GM10847 (cell line): ENCODE measurements around the gene DEPDC4.

Source experiments
- POLR2A ChIP-seq: IDR thresholded peaks from 2 replicates; pipeline ENCODE4 v1.6.1; 2011; ENCODE audit not compliant: insufficient read length; ENCODE audit errors: extremely low read depth

The DEPDC4 gene

DNA sequence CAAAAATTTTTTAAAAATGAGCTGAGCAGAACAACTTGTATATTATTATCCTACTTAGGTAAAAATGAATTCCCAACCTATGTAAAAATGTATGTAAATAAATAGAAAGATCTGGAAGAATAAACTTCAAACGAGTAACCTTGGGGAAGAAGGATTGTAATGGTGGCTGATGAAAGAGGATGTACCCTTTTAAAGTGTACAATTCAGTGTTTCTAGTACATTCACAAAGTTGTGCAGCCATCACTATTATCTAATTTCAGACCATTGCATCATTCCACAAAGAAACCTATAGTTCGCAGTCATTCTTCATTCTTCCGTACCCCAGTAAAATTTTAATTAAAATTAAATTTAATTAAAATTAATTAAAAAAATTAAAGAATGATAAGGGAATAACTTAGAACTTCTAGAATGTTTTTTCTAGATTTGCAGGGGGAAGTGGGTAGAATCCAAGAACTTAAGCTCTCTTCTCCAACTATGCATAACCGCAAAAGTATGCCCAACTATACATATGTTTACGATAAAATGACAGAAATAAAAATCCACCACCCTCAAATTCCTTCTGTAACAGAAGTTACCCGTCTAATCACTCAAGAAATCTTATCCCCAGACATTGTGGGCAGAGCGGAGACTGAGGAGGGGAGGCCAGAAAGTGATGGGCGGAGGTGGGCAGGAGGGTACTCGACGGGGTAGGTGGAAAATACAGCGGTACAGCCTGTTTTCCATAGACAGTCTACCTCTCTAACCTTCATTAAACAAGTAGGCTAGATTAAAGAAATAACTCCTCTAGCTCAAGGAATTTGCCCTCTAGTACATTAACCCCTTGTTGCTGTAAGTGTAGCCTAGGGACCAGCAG is 921 bp downstream of the DEPDC4 start:
- TF ChIP-seq POLR2A: no peak

DNA sequence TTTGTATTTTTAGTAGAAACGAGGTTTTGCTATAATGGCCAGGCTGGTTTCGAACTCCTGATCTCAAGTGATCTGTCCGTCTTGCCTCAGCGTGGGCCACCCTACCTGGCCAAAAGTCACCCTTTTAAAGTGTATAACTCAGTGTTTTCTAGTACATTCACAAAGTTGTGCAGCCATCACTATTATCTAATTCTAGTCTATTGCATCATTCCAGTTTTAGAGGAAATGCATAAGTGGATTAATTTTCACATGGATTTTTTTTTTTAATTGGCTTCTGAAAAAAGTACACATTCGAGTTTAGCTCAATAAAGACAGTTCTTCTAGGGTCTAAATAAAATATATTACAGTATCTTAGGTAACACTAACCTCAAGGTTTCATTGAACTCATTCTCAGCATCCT is 3.7 kb downstream of the DEPDC4 start:
- TF ChIP-seq POLR2A: no peak

DNA sequence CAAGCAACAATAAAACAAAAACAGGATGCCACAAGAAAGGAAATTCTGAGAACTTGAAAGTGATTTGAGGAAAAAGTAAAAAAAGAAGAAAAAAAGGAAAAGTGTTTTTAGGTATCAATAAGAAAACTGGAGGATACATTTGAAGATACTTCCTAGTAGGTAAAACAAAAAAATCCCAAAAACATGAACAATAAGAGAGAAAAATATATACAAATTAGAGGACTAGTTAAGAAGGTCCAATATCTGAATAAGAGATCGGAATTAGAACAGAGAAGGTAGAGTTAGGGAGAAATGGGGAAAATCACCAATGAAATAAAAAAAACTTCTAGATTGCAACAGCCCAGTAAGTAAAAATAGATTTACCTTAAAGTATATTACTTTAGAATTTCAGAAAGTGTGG is 8.8 kb downstream of the DEPDC4 start:
- no peak for TF ChIP-seq POLR2A

DNA sequence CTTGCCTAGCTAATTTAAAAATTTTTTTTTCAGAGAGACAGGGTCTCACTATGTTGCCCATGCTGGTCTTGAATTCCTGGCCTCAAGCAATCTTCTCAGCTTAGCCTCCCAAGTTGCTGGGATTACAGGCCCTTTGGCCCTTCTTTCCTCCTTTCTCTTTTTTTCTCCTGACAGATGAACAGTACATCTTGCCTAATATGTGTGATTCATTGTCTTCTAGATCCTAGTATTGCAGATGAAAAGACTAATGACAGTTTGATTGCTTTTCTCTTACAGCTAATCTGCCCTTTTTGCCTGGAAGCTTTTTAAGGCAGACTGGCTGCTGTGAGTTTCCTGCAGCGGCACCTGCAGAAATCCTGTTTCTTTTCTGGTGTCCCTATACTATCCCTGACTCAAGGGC is 12.0 kb downstream of the DEPDC4 start:
- TF ChIP-seq POLR2A: no peak

DNA sequence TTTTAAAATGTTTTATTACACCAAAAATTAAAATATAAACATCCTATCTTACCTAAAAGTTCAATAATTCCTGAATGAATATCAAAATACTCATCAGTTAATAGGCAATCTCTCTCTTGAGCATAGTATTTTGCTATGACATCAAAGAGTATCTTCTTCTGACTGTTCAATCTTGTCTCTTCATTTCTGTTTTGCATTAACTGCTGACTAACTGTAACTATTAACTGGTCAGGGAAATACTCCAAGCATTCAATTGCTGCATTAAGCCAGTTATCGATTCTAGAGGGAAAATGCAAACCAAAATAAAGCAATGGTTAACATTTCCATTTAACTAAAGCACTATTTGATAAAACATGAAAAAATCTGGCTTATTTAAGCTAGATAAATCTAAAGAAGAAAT is 13.4 kb downstream of the DEPDC4 start:
- TF ChIP-seq POLR2A: no peak

DNA sequence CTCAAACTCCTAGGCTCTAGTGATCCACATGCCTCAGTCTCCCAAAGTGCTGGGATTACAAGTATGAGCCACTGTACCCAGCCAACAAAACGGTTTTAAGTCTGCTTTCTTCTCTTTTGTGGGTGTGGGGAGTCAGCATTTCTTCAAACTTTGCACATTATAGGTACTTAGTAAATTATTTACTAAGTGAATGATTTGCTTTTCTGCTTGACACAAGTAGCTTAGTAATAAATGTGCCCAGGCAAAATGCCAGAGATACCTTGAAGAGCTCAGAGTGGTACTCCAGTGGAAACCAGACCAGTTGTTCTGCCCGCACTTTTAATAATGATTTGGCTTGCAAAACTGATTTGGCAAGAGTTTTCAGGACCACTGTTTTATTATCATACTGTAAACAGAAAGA is 15.0 kb downstream of the DEPDC4 start:
- no peak for TF ChIP-seq POLR2A

DNA sequence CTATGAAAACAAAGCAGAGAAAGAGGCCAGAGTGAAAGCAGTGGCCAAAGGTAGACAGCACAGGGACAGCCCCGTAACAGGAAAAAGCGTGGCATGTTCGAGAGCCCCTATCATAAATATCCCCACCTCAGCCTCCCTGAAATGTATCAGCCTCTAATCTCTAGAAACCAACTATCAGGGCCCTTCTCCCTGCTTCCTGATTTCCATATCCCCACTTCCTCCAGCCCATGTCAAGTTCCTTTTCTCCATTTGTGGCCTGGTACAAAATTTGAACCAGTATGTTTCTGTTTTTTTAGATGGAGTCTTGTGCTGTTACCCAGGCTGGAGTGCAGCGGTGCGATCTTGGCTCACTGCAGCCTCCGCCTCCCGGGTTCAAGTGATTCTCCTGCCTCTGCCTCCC is 16.9 kb downstream of the DEPDC4 start:
- no peak for TF ChIP-seq POLR2A

DNA sequence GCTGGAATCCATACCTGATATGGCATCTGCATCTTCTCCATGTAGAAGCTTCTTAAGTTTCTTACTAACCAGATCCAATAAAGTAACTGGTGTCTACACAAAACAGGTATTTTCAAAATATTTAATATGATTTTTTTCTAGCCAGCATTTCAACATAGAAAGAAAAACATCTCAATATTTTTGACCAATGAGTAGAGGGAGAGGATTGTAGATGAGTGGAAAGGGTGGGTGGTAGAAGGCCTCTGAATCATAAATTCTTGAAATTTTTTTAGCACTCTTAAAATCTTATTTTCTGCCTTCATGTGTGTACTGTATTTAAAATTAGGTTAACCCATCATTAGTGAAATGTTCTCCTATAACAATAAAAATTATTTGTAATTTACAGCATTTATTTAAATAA is 18.0 kb downstream of the DEPDC4 start:
- no peak for TF ChIP-seq POLR2A

DNA sequence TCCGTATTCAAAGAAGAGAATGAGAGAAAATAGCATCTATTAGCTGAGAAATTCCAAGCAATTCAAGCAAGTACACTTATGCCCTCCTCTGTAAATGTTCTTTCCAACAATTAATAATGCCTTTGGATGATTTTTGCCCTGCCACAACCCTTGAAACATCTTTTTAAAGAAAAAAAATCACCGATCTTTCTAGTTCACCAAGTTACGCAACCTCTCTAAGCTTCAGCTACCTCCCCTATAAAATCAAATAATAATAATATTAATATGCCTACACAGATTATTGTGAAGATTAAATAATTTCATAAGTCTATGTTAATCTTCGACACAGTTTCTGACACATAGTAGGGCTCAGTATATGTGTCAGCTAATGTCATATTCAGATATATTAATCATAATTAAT is 19.1 kb downstream of the DEPDC4 start:
- no peak for TF ChIP-seq POLR2A

DNA sequence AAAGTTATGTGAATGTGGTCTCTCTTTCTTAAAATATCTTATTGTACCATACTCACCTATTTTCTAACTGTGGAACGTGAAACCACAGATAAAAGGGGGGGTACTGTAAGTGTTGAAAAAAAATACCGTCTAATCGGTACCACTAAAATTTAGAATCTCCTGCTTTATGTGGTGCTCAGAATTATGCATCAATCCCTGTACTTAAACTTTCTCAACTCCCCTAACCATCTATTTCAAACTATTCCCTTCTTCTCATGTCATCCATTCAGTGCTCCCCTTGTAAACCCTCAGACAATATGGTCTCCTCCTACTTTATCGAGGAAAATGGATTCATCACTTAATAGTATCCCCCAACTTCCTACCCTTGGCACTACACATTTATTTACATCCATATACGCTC is 23.7 kb downstream of the DEPDC4 start:
- TF ChIP-seq POLR2A: no peak

DNA sequence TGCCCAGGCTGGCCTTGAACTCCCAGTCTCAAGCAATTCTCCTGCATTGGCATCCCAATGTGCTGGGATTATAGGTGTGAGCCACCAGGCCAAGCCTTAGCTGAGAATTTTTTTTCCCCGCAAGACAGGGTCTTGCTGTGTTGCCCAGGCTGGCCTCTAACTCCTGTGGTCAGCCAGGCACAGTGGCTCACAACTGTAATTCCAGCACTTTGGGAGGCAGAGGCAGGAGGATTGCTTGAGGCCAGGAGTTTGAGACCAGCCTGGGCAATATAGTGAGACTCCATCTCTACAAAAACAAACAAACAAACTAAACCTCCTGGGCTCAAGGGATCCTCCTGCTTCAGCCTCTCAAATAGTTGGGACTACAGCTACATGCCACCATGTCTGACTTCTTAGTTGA is 27.3 kb downstream of the DEPDC4 start:
- no peak for TF ChIP-seq POLR2A

DNA sequence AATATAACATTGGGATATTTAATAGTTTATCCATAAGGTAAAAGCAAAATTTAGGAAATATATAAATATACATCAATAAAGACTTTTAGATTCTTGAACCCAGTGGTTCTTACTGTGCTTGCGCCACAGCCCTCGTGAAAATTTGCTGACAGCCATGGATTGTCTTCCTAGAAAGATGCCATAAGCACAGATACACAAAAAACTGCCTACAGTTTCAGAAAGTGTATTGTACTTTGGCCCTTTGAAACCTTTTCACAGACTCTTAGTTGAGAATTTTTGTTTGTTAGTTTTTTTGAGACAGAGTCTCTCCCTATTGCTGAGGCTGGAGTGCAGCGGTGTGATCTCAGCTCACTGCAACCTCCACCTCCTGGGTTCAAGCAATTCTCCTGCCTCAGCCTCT is 28.1 kb downstream of the DEPDC4 start:
- TF ChIP-seq POLR2A: no peak

DNA sequence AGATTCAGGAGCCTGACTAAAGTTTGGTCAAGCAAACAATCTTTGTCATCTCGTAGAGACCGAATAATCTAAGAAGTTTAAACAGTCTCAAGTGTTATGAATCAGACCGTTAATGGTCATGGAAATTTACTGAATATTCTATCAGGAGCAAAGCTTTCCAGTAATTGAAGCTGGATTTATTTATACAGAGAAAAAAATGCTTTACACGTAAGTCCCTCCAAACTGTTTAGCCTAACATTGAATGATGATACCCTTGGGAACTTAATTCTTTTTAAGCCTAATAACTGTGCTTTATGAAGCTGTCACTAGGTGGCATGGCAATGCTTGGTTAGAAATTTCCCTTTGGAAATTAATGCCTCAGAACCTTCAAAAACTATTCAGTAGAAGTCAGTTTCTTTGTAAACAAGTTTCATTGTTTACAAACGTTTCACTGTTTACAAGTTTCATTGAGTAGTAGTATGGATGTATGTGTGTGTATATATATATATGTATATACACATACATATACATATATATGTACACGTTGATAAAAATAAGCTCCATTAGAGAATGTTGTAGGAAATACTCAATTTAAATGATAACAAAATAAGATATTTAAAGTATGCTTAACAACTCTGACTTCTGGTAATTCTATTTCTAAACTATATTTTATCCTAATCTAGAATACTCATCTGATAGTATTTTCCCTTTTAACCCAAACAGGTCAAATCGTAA is 32.1 kb downstream of the DEPDC4 start:
- TF ChIP-seq POLR2A: no peak

DNA sequence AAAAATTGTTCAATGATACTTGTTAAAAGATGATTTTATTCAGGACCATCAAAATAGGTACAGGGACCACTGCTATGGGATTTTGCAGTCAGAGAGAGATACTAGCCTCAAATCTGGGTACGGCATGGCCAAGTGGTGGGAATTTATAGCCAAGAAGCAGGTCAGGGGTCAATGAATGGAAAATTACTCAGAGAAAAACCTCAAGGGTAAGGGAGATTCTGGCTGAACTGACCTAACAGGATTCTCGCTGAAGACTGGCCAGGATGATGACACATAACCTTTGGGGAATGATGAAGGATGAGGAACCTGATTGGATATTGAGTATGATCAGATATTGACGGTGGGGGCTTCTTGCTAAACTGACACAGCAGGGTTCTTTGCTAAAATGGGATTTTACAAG is 32.7 kb downstream of the DEPDC4 start:
- no peak for TF ChIP-seq POLR2A

DNA sequence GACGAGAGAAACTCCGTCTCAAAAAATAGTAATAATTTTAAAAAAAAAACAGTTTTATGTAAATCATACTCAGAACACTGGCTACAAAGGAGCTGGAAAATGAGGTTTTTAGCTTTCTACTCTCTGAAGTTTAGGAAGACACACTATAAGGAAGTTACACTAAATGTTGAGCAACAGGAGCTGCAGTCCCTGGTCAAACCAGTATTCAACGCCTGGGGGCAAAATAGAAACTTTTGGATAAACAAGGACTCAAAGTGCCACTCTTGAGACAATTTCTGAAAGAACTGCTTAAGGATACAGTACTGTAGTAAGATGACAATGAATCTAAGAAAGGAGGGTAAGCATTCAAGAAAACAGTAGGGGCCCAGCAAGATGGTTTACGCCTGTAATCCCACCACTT is 37.0 kb downstream of the DEPDC4 start:
- TF ChIP-seq POLR2A: no peak

DNA sequence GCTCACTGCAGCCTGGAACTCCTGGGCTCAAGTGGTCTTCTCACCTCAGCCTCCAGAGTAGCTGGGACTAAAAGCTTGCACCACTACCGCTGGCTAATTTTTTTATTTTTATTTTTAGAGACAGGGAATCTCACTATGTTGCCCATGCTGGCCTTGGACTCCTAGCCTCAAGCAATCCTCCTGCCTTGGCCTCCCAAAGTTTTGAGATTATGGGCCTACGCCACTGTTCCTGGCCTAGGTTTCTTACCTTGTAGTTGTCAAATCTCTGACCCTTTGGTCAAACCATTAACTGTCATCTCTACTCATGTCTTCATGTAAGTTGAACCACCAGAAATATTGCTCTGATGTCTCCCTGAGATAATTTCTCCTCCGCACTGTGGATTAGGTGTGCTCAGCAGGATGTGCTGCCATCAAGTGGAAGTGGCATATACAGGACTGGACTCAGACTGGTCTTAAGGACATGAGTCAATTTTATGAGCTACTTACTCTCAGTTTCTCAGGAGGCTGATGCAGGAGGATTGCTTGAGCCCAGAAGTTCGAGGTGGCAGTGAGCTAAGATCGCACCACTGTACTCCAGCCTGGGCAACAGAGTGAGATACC is 37.7 kb downstream of the DEPDC4 start:
- TF ChIP-seq POLR2A: no peak

DNA sequence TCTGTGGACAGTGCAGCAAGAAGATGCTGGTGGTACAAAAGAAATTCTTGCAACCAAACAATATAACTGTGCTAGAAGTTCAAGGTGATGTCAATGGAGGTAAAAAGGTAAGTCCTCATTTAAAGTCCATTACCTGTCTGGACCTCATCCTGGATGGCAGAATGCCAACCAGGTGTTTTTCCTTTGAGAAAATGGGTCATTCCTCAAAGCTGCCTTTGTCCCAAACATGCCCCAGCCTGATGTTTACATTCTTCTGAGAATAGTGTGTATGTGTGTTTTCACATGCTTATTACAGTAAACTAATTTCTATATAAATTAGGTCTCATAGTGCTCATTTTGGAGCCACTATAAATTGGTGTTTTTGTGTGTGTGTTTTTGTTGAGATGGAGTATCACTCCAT is 41.4 kb downstream of the DEPDC4 start:
- TF ChIP-seq POLR2A: no peak

DNA sequence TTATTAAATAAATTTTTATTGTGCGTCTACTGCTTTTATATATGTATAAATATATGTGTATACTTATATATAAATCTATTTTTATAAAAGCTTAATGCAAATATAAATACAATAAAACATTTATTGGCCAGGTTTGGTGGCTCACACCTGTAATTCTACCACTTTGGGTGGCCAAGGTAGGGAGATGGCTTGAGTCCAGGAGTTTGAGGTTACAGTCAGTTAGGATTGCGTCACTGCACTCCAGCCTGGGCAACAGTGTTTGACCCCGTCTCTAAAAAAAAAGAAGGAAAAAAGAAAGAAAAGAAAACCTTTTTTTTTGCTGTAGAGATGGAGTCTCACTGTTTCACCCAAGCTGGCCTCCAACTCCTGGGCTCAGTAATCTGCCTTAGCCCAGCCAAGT is 45.4 kb downstream of the DEPDC4 start:
- no peak for TF ChIP-seq POLR2A
